HEK293 (cell line): Measurements from ENCODE around the gene IQSEC1.

Source experiments
- CTCF ChIA-PET: fragments of 350-600 bp; formaldehyde crosslinking; extraction: SDS; loops from one replicate; lab custom pipeline; 2021; ENCODE audit warnings: antibody characterized with exemption; lab: Yijun Ruan, JAX
- POLR2A ChIA-PET: fragments of 300-600 bp; formaldehyde crosslinking; extraction: SDS; loops from one replicate; lab custom pipeline; 2020; ENCODE audit warnings: antibody characterized with exemption, inconsistent platforms; lab: Yijun Ruan, JAX
- H3K27ac ChIP-seq: fragments of 200-500 bp; sonication (Bioruptor generic); 2 replicates; pipeline ENCODE4 v1.5.1; 2014; ENCODE audit warnings: low read depth, low read length, control low read depth, inconsistent platforms; ENCODE audit errors: extremely low read depth
- H3K36me3 ChIP-seq, 2 experiments: fragments of 200-500 bp in 1 of 2; sonication (Bioruptor generic) in 1 of 2; 1 replicate in 1 of 2; 2 replicates in 1 of 2; pipeline ENCODE4 v1.5.1; 2014 to 2017; ENCODE audit warnings: inconsistent platforms in 2 of 2, low read length in 2 of 2; ENCODE audit not compliant: control insufficient read depth in 2 of 2, insufficient read depth in 1 of 2
- H3K4me1 ChIP-seq: fragments of 200-500 bp; sonication (Bioruptor generic); 2 replicates; pipeline ENCODE4 v1.5.1; 2014; ENCODE audit warnings: mild to moderate bottlenecking, low read length, inconsistent platforms; ENCODE audit not compliant: control insufficient read depth, insufficient read depth
- H3K4me3 ChIP-seq: 2 replicates; pipeline ENCODE4 v1.5.1; 2011; ENCODE audit warnings: low read depth, mild to moderate bottlenecking, control low read depth, low read length, moderate library complexity
- H3K9me3 ChIP-seq: fragments of 200-500 bp; sonication (Bioruptor generic); 2 replicates; pipeline ENCODE4 v1.5.1; 2014; ENCODE audit warnings: low read depth, low read length, inconsistent platforms; ENCODE audit not compliant: control insufficient read depth, insufficient read depth
- EGR2 ChIP-seq: fragments of 450-650 bp; formaldehyde crosslinking; IDR thresholded peaks from 2 replicates; pipeline ENCODE4 v1.5.1; 2016; ENCODE audit warnings: low read depth, missing biosample characterization, missing genetic modification characterization
- ELK4 ChIP-seq: IDR thresholded peaks from 2 replicates; pipeline ENCODE4 v1.6.1; 2011; ENCODE audit warnings: mild to moderate bottlenecking, low read depth, low read length, borderline replicate concordance
- GLI4 ChIP-seq: fragments of 450-650 bp; formaldehyde crosslinking; IDR thresholded peaks from 2 replicates; pipeline ENCODE4 v1.5.1; 2016; ENCODE audit warnings: missing biosample characterization, missing genetic modification characterization
- GLIS2 ChIP-seq: fragments of 450-650 bp; formaldehyde crosslinking; IDR thresholded peaks from 2 replicates; pipeline ENCODE4 v1.5.1; 2016; ENCODE audit warnings: missing biosample characterization, missing genetic modification characterization
- HOXD13 ChIP-seq: sonication (generic); formaldehyde crosslinking; IDR thresholded peaks from 2 replicates; pipeline ENCODE4 v1.8.0; 2022; ENCODE audit warnings: missing genetic modification reagents, borderline replicate concordance
- KLF9 ChIP-seq: fragments of 450-650 bp; formaldehyde crosslinking; IDR thresholded peaks from 2 replicates; pipeline ENCODE4 v1.5.1; 2016; ENCODE audit warnings: missing biosample characterization, missing genetic modification characterization, low read depth
- PRDM4 ChIP-seq: fragments of 450-650 bp; formaldehyde crosslinking; IDR thresholded peaks from 2 replicates; pipeline ENCODE4 v1.5.1; 2017; ENCODE audit warnings: missing biosample characterization, missing genetic modification characterization
- SETDB1 ChIP-seq: IDR thresholded peaks from one replicate; pipeline ENCODE4 v1.6.1; 2017; ENCODE audit warnings: mild to moderate bottlenecking, low read length, moderate library complexity, mixed read lengths; ENCODE audit not compliant: insufficient read length
- ZBTB1 ChIP-seq: fragments of 450-650 bp; formaldehyde crosslinking; IDR thresholded peaks from 2 replicates; pipeline ENCODE4 v1.5.1; 2016; ENCODE audit warnings: missing biosample characterization, missing genetic modification characterization
- ZFP3 ChIP-seq: fragments of 450-650 bp; formaldehyde crosslinking; IDR thresholded peaks from 2 replicates; pipeline ENCODE4 v1.5.1; 2016; ENCODE audit warnings: low read depth, missing biosample characterization, missing genetic modification characterization
- ZFP41 ChIP-seq: fragments of 450-650 bp; formaldehyde crosslinking; IDR thresholded peaks from 2 replicates; pipeline ENCODE4 v1.5.1; 2016; ENCODE audit warnings: missing biosample characterization, missing genetic modification characterization, borderline replicate concordance
- ZIC2 ChIP-seq: fragments of 450-650 bp; formaldehyde crosslinking; IDR thresholded peaks from 2 replicates; pipeline ENCODE4 v1.5.1; 2016; ENCODE audit warnings: missing biosample characterization, missing genetic modification characterization
- ZNF112 ChIP-seq: fragments of 450-650 bp; formaldehyde crosslinking; IDR thresholded peaks from 2 replicates; pipeline ENCODE4 v1.5.0; 2017; ENCODE audit warnings: missing biosample characterization, missing genetic modification characterization
- ZNF132 ChIP-seq: fragments of 450-650 bp; formaldehyde crosslinking; IDR thresholded peaks from 2 replicates; pipeline ENCODE4 v1.5.1; 2017; ENCODE audit warnings: missing biosample characterization, missing genetic modification characterization, borderline replicate concordance
- ZNF133 ChIP-seq: fragments of 450-650 bp; formaldehyde crosslinking; IDR thresholded peaks from 2 replicates; pipeline ENCODE4 v1.5.1; 2016; ENCODE audit warnings: missing biosample characterization, missing genetic modification characterization
- ZNF221 ChIP-seq: fragments of 450-650 bp; formaldehyde crosslinking; IDR thresholded peaks from 2 replicates; pipeline ENCODE4 v1.5.1; 2017; ENCODE audit warnings: missing biosample characterization, missing genetic modification characterization, borderline replicate concordance
- ZNF280D ChIP-seq: fragments of 450-650 bp; formaldehyde crosslinking; IDR thresholded peaks from 2 replicates; pipeline ENCODE4 v1.5.1; 2016; ENCODE audit warnings: missing biosample characterization, missing genetic modification characterization
- ZNF398 ChIP-seq: fragments of 450-650 bp; formaldehyde crosslinking; IDR thresholded peaks from 2 replicates; pipeline ENCODE4 v1.5.1; 2017; ENCODE audit warnings: missing biosample characterization, missing genetic modification characterization
- ZNF423 ChIP-seq: fragments of 450-650 bp; formaldehyde crosslinking; IDR thresholded peaks from 2 replicates; pipeline ENCODE4 v1.5.1; 2016; ENCODE audit warnings: missing biosample characterization, missing genetic modification characterization
- ZNF530 ChIP-seq: fragments of 450-650 bp; formaldehyde crosslinking; IDR thresholded peaks from 2 replicates; pipeline ENCODE4 v1.5.1; 2016; ENCODE audit warnings: low read depth, missing biosample characterization, missing genetic modification characterization
- ZNF791 ChIP-seq: fragments of 450-650 bp; formaldehyde crosslinking; IDR thresholded peaks from 2 replicates; pipeline ENCODE4 v1.5.1; 2016; ENCODE audit warnings: missing biosample characterization, missing genetic modification characterization

The IQSEC1 gene

DNA sequence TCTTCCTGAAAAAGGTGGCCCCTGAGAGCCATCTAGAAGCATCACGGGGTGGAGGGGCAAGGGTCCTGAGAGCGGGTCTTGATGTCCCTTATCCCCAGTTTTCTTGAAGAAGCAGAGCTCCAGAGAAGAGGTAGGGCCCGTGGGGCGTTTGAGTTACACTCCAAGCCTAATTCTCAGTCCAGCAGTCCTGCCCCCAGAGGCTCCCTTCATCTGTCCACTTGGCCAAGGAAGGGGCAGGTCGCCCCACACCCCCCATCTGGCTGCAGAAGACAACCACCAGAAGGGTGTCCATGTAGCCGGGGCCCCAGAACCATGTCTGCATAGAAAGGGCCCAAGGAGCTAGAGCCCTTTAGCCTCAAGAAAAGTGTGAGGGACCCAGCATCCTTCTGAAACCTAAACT, 206.4 kb downstream of the IQSEC1 start (continued):
- TF ChIP-seq ZNF112 (tag by site-specific recombination), result no peak

GRCh38 chr3:12865271-12865670, 208.0 kb downstream of the IQSEC1 start:
- Histone ChIP-seq H3K4me1 (no peaks in the 10 kb centered on the region), H3K9me3 (no peaks in the 10 kb centered on the region), H3K27ac (no peak overlapping the region), H3K4me3 (no peak overlapping the region), H3K36me3 (no peaks in the 10 kb centered on the region)
- ChIA-PET CTCF (interaction anchor here (0.6 to 1.0 kb wide), 2 partner anchors 24 to 145 kb away, joined by 3 to 4 read pairs; partner anchors contain the start of gene RPL32), POLR2A (no interaction called here)
- TF ChIP-seq SETDB1 (peak; percentile 92), KLF9 (tag by site-specific recombination) (no peak), HOXD13 (CRISPR knock-in tag) (no peak), EGR2 (no peak)

DNA sequence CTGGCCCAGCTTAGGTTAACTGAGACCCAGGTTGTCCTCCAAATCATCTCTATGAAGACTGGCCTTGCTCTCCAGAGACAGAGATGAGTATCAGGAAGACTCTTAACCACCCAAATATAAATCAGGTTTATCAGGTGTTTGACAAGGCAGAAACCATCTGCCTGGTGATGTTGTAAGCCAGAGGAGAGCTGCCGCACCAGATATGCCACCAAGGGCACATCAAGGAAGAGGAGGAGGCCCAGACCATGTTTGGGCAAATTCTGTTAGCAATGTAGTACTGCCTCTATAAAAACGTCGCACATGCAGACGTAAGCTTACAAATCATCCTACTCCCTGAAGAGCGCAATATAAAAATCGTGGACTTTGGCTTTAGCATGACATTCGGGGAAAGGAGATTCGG, 210.8 kb downstream of the IQSEC1 start:
- Histone ChIP-seq H3K36me3 (no peaks in the 10 kb centered on the region), H3K4me3 (no peak overlapping the region), H3K9me3 (no peaks in the 10 kb centered on the region), H3K4me1 (no peaks in the 10 kb centered on the region), H3K27ac (no peak overlapping the region)
- ChIA-PET POLR2A (no interaction called here), CTCF (interaction anchor here (0.9 to 1.7 kb wide), 3 partner anchors 20 to 127 kb away, joined by 4 read pairs; no protein-coding TSS in a partner anchor)
- TF ChIP-seq GLIS2 (tag by site-specific recombination) (no peak), GLI4 (no peak), ZNF530 (tag by site-specific recombination) (no peak), PRDM4 (tag by site-specific recombination) (no peak), ZNF133 (tag by site-specific recombination) (no peak)

GRCh38 chr3:12861611-12862010, 211.6 kb downstream of the IQSEC1 start:
- no peak overlapping the region for H3K27ac ChIP-seq
- H3K4me3 ChIP-seq, result no peak overlapping the region
- H3K9me3 ChIP-seq, result no peaks in the 10 kb centered on the region
- ChIA-PET CTCF (interaction anchor here (1.7 kb wide), 1 partner anchor 29 kb away, joined by 4 read pairs; no protein-coding TSS in a partner anchor), POLR2A (no interaction called here)
- no peaks in the 10 kb centered on the region for H3K4me1 ChIP-seq
- H3K36me3 ChIP-seq, result no peaks in the 10 kb centered on the region
- TF ChIP-seq ZNF791 (tag by site-specific recombination), result no peak
- TF ChIP-seq ZNF398 (tag by site-specific recombination), result no peak
- no peak for TF ChIP-seq ZNF221 (tag by site-specific recombination)
- TF ChIP-seq ZFP41 (tag by site-specific recombination), result no peak
- no peak for TF ChIP-seq ZFP3 (tag by site-specific recombination)
- TF ChIP-seq ZNF132 (tag by site-specific recombination), result no peak
- no peak for TF ChIP-seq ZBTB1 (tag by site-specific recombination)
- no peak for TF ChIP-seq ELK4
- TF ChIP-seq ZNF280D (tag by site-specific recombination), result no peak
- no peak for TF ChIP-seq ZIC2
- no peak for TF ChIP-seq ZNF423 (tag by site-specific recombination)
